Mesenchymal stem cell (in vitro differentiated cells and primary cell): ENCODE measurements around the gene CACNA2D3.

Experiments
- DNase-seq: peaks from one replicate; pipeline ENCODE4 v3.0.0-alpha.2; 2013
- H2AFZ ChIP-seq: one replicate; pipeline ENCODE4 v1.6.1; 2013; ENCODE audit warnings: low read depth, mild to moderate bottlenecking, control low read depth, inconsistent platforms, low read length, moderate library complexity
- H2AK5ac ChIP-seq: 2 replicates; pipeline ENCODE4 v1.6.1; 2013; ENCODE audit warnings: low read length, moderate library complexity, mild to moderate bottlenecking, inconsistent platforms; ENCODE audit not compliant: severe bottlenecking
- H2BK120ac ChIP-seq: one replicate; pipeline ENCODE4 v1.6.1; 2013; ENCODE audit warnings: low read depth, mild to moderate bottlenecking, inconsistent platforms, low read length, moderate library complexity
- H2BK12ac ChIP-seq, 2 experiments: one replicate each; pipeline ENCODE4 v1.6.1; 2013; ENCODE audit warnings: inconsistent platforms in 2 of 2, low read length in 2 of 2, mild to moderate bottlenecking in 2 of 2, moderate library complexity in 2 of 2, control low read depth in 1 of 2
- H2BK15ac ChIP-seq: one replicate; pipeline ENCODE4 v1.6.1; 2013; ENCODE audit warnings: mild to moderate bottlenecking, low read depth, inconsistent platforms; ENCODE audit not compliant: poor library complexity, severe bottlenecking
- H2BK5ac ChIP-seq: 2 replicates; pipeline ENCODE4 v1.6.1; 2013; ENCODE audit warnings: low read depth, mild to moderate bottlenecking, low read length, control low read depth, inconsistent platforms; ENCODE audit not compliant: poor library complexity, severe bottlenecking
- H3K14ac ChIP-seq, 2 experiments: one replicate each; pipeline ENCODE4 v1.6.1; 2013; ENCODE audit warnings: inconsistent platforms in 2 of 2, low read length in 2 of 2, control low read depth in 1 of 2, mild to moderate bottlenecking in 1 of 2, moderate library complexity in 1 of 2
- H3K18ac ChIP-seq, 2 experiments: one replicate each; pipeline ENCODE4 v1.6.1; 2013; ENCODE audit warnings: inconsistent platforms in 2 of 2, low read length in 2 of 2, control low read depth in 1 of 2, low read depth in 1 of 2, mild to moderate bottlenecking in 1 of 2
- H3K23ac ChIP-seq, 2 experiments: one replicate each; pipeline ENCODE4 v1.6.1; 2013; ENCODE audit warnings: inconsistent platforms in 2 of 2, low read length in 2 of 2, mild to moderate bottlenecking in 2 of 2, moderate library complexity in 2 of 2, control low read depth in 1 of 2
- H3K27ac ChIP-seq: 2 replicates; pipeline ENCODE4 v1.5.1; 2013; ENCODE audit warnings: mild to moderate bottlenecking, moderate library complexity, low read length, control low read depth, inconsistent platforms; ENCODE audit not compliant: poor library complexity, severe bottlenecking
- H3K27me3 ChIP-seq, 2 experiments: 2 replicates each; pipeline versions ENCODE4 v1.6.1 to v1.7.0; 2013; ENCODE audit warnings: low read length in 2 of 2, mild to moderate bottlenecking in 2 of 2, moderate library complexity in 2 of 2, control low read depth in 1 of 2, inconsistent platforms in 1 of 2; ENCODE audit not compliant: control insufficient read depth in 1 of 2, insufficient read depth in 1 of 2
- H3K36me3 ChIP-seq, 2 experiments: 2 replicates each; pipeline versions ENCODE4 v1.6.1 to v1.7.0; 2013; ENCODE audit warnings: low read length in 2 of 2, control low read depth in 1 of 2, inconsistent platforms in 1 of 2, low read depth in 1 of 2, mild to moderate bottlenecking in 1 of 2; ENCODE audit not compliant: insufficient read depth in 2 of 2, control insufficient read depth in 1 of 2
- H3K4ac ChIP-seq, 2 experiments: one replicate each; pipeline ENCODE4 v1.6.1; 2013; ENCODE audit warnings: inconsistent platforms in 2 of 2, low read length in 2 of 2, mild to moderate bottlenecking in 2 of 2, moderate library complexity in 2 of 2, control low read depth in 1 of 2, low read depth in 1 of 2
- H3K4me1 ChIP-seq: 2 replicates; pipeline ENCODE4 v1.6.1; 2013; ENCODE audit warnings: low read depth, low read length, control low read depth; ENCODE audit not compliant: control insufficient read depth, insufficient read depth
- H3K4me2 ChIP-seq: 2 replicates; pipeline ENCODE4 v1.6.1; 2013; ENCODE audit warnings: low read length, mild to moderate bottlenecking, inconsistent platforms; ENCODE audit not compliant: poor library complexity, severe bottlenecking
- H3K4me3 ChIP-seq, 2 experiments: 2 replicates each; pipeline versions ENCODE4 v1.5.1 to v1.7.0; 2013; ENCODE audit warnings: low read length in 2 of 2, mild to moderate bottlenecking in 2 of 2, control low read depth in 1 of 2, low read depth in 1 of 2; ENCODE audit not compliant: insufficient read depth in 1 of 2
- H3K79me1 ChIP-seq: replicated peaks from 2 replicates; pipeline ENCODE4 v1.6.1; 2013; ENCODE audit warnings: mild to moderate bottlenecking, control low read depth, low read length, inconsistent platforms; ENCODE audit not compliant: poor library complexity, severe bottlenecking
- H3K9ac ChIP-seq: 2 replicates; pipeline ENCODE4 v1.7.0; 2013; ENCODE audit warnings: mild to moderate bottlenecking, low read length, moderate library complexity
- H3K9me3 ChIP-seq: 2 replicates; pipeline ENCODE4 v1.7.0; 2013; ENCODE audit warnings: mild to moderate bottlenecking, low read length; ENCODE audit not compliant: control insufficient read depth
- H4K8ac ChIP-seq: one replicate; pipeline ENCODE4 v1.6.1; 2013; ENCODE audit warnings: inconsistent platforms, mild to moderate bottlenecking, low read length, moderate library complexity
- H4K91ac ChIP-seq: one replicate; pipeline ENCODE4 v1.6.1; 2013; ENCODE audit warnings: mild to moderate bottlenecking, low read length, inconsistent platforms
- WGBS: methylation state at CpG from one replicate; pipeline ENCODE4 v1.1.7; 2013; ENCODE audit warnings: mixed read lengths; 5-methylcytosine and 5-hydroxymethylcytosine counted together

The CACNA2D3 gene

DNA sequence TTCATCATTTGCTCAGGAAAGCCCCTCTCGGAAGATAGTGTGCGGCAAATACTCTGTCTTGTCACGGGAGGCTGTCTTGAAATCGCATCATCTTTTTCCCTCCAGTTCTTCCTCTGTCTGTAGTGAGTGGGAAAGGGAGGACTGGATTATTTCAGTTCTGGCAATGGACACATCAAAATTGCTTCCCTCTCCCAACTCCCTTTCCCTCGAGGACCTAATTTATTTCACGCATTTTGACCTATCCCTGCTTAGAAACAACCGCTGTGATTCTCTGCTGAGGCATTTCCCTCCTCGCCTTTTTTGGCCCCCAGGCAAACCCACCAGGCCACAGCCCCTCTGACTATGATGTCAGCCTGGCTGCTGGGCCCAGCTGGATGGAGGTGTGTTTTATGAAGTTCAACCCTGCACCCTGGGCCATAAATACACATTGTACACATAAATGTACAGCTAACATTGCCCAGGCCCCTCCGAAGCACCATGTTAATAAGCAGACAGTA lies 944.2 kb downstream of the CACNA2D3 start:
- Histone ChIP-seq H2BK5ac (no peak overlapping the region), H3K4ac (peak overlapping the region in 1 of 2 experiments; percentile 33), H3K79me1 (no peaks in the 10 kb centered on the region), H2AFZ (peak overlapping the region; percentile 67), H3K9me3 (no peaks in the 10 kb centered on the region), H2BK12ac (peak overlapping the region in 1 of 2 experiments; percentile 6), H2BK15ac (no peak overlapping the region), H3K4me1 (peaks cover 1% of the 10 kb centered on the region), H3K9ac (peak overlapping the region; percentile 14), H3K4me2 (no peak overlapping the region), H3K14ac (no peak overlapping the region), H3K4me3 (no peak overlapping the region), H3K36me3 (no peaks in the 10 kb centered on the region), H2BK120ac (no peak overlapping the region), H4K91ac (no peak overlapping the region), H3K18ac (no peak overlapping the region), H3K23ac (peak overlapping the region in 1 of 2 experiments; percentile 11), H3K27ac (no peak overlapping the region), H3K27me3 (no peaks in the 10 kb centered on the region), H4K8ac (no peak overlapping the region), H2AK5ac (no peak overlapping the region)
- WGBS = 73% methylated on average over 4 of the region's 9 CpGs
- DNase-seq = peak; percentile 60

DNA sequence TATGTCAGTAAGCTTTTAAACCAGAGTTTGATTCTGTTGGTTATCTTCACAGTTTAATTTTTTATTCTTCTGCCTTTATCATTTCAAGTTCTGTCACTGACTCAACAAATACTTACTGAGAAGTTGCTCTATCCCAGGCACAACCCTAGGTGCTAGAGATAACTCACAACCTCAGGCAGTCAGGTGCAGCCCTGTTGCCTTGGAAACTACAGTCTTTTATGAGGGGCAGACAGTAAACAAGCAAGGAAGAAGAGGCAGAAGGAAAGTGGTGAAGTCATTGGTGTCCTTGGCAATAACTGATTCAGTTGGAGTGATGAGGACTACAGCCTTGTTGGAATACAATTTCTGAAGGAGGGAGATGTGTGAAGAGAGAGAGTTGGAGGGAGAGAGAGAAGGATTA lies 947.6 kb downstream of the CACNA2D3 start:
- no peak overlapping the region for H2BK15ac ChIP-seq
- no peak overlapping the region for H3K27ac ChIP-seq
- no peaks in the 10 kb centered on the region for H3K79me1 ChIP-seq
- peaks cover 1% of the 10 kb centered on the region for H3K4me1 ChIP-seq
- H2AFZ ChIP-seq = no peak overlapping the region
- H2AK5ac ChIP-seq = no peak overlapping the region
- no peak for DNase-seq
- no peak overlapping the region for H4K8ac ChIP-seq
- H3K36me3 ChIP-seq = no peaks in the 10 kb centered on the region
- no peak overlapping the region for H3K23ac ChIP-seq
- H3K4ac ChIP-seq = no peak overlapping the region
- no peak overlapping the region for H3K14ac ChIP-seq
- no peak overlapping the region for H2BK120ac ChIP-seq
- H3K27me3 ChIP-seq = no peaks in the 10 kb centered on the region
- H3K9ac ChIP-seq = no peak overlapping the region
- H3K18ac ChIP-seq = no peak overlapping the region
- H3K9me3 ChIP-seq = no peaks in the 10 kb centered on the region
- no peak overlapping the region for H4K91ac ChIP-seq
- no peak overlapping the region for H2BK12ac ChIP-seq
- no peak overlapping the region for H3K4me3 ChIP-seq
- H3K4me2 ChIP-seq = no peak overlapping the region
- no peak overlapping the region for H2BK5ac ChIP-seq

GRCh38 chr3:55074796-55075195 lies 952.4 kb downstream of the CACNA2D3 start:
- WGBS = 95% methylated on average over 2 of the region's 4 CpGs
- Histone ChIP-seq H3K27me3 (no peaks in the 10 kb centered on the region), H2AFZ (no peak overlapping the region), H2BK120ac (no peak overlapping the region), H2BK15ac (no peak overlapping the region), H4K91ac (no peak overlapping the region), H3K4me2 (no peak overlapping the region), H2BK5ac (no peak overlapping the region), H3K18ac (no peak overlapping the region), H3K36me3 (no peaks in the 10 kb centered on the region), H3K4ac (no peak overlapping the region), H3K9ac (no peak overlapping the region), H3K27ac (no peak overlapping the region), H3K14ac (no peak overlapping the region), H4K8ac (no peak overlapping the region), H3K9me3 (no peaks in the 10 kb centered on the region), H3K79me1 (no peaks in the 10 kb centered on the region), H3K4me3 (no peak overlapping the region), H2BK12ac (no peak overlapping the region), H2AK5ac (no peak overlapping the region), H3K23ac (no peak overlapping the region), H3K4me1 (no peaks in the 10 kb centered on the region)
- no peak for DNase-seq

DNA sequence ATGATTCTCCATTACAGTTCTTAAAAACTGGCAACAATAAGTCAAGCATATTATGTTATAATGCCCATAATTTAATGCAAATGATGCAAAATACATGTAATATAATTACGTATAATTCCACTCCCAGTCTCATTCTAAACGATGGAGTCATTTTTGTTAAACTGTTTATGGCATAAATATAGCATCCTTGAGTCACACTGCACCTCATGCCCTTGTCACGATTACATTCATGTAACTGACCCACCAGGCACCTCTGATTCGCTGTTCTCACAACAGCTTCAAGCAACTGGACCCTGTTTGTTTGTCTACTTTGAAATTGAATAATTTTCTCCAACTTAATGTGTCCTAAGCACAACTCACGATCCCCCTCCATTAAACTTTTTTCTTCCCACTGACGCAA lies 953.5 kb downstream of the CACNA2D3 start:
- no peak overlapping the region for H3K9ac ChIP-seq

More for the DNA sequence above, 953.5 kb downstream of the CACNA2D3 start:
- Histone ChIP-seq H2AFZ (no peak overlapping the region), H3K4me2 (no peak overlapping the region), H3K14ac (no peak overlapping the region), H2BK5ac (no peak overlapping the region), H2AK5ac (no peak overlapping the region), H3K23ac (no peak overlapping the region), H3K27ac (no peak overlapping the region), H2BK15ac (no peak overlapping the region), H3K36me3 (no peaks in the 10 kb centered on the region), H3K27me3 (no peaks in the 10 kb centered on the region), H4K91ac (no peak overlapping the region), H3K9me3 (no peaks in the 10 kb centered on the region), H3K18ac (no peak overlapping the region), H3K4me3 (no peak overlapping the region), H2BK12ac (no peak overlapping the region), H3K4ac (no peak overlapping the region), H4K8ac (no peak overlapping the region), H3K4me1 (no peaks in the 10 kb centered on the region), H3K79me1 (no peaks in the 10 kb centered on the region), H2BK120ac (no peak overlapping the region)
- DNase-seq = peak; percentile 31
- 94% methylated on average over 6 of the region's 6 CpGs for WGBS
